ENCODE data around the gene TTC24. TPM values are rescaled to one million over a fixed set of nuclear protein-coding genes. Genes with fewer than 3 reads are reported as not detected.
A peak's percentile ranks its signal among the peaks of the same experiment; 100 is the strongest.
"Not testable (repeated sequence)": the region's sequence is repeated elsewhere in the genome, so short reads cannot be mapped to it uniquely, and the experiment has no call there.

Gene TTC24
- polyA plus RNA-seq, 3 donors from 2014 or later, result 0.40 to 1.1 (median 0.72) TPM

DNA sequence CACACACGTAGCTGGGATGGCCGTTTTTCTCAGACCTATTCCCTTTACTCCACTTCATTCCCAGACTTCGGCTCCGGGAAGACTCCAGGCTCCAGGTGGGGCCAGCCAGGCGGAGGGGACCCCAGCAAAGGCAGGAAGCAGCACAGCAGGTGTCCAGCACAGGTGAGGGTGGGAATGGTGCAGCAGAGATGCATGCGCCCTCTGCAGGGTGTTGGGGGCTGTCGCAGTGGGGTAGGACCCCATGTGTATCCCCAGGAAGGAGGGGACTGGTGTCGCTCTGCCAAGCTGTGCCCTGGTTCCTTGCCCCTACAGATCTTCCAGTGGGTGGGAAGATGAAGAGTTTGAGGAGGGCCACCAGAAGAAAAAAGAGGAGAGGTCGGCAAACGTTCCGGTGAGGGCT is 5.3 kb downstream of the TTC24 start:
- Mint-ChIP-seq H3K4me3 (no peak overlapping the region), H3K36me3 (no peaks in the 10 kb centered on the region), H3K9me3 (no peaks in the 10 kb centered on the region), H3K27me3 (ENCODE audit: low read depth in 3 of 3) (peaks cover 2 to 5% (median 2%) of the 10 kb centered on the region in 3 donors), H3K4me1 (peaks cover 12 to 13% of the 10 kb centered on the region in 2 donors), H3K27ac (no peak overlapping the region)
- no peak for DNase-seq

DNA sequence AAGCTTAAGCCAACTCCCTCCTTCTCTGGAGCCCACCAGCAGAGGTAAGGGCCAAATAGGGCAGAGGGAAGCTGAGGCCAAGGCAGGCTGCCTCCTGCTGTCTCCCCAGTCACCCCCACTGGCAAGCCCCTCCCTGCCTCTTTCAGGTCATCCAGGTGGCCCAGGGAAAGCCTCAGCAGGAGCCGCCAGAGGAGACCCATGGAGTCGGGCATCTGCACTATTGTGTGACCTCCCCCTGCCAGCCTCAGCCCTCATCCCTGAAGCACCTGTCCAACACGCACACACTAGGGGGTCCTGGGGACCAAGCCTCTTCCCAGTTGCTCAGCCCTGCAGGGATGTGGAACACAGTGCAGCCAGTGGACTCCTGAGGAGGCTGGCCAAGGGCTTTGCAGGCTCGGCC is 6.8 kb downstream of the TTC24 start:
- Mint-ChIP-seq H3K4me1 (peaks cover 11 to 19% of the 10 kb centered on the region in 2 donors), H3K27ac (no peak overlapping the region), H3K27me3 (ENCODE audit: low read depth in 3 of 3) (peaks cover 2 to 5% (median 2%) of the 10 kb centered on the region in 3 donors), H3K9me3 (no peaks in the 10 kb centered on the region), H3K4me3 (no peak overlapping the region), H3K36me3 (no peaks in the 10 kb centered on the region)
- no peak for DNase-seq

DNA sequence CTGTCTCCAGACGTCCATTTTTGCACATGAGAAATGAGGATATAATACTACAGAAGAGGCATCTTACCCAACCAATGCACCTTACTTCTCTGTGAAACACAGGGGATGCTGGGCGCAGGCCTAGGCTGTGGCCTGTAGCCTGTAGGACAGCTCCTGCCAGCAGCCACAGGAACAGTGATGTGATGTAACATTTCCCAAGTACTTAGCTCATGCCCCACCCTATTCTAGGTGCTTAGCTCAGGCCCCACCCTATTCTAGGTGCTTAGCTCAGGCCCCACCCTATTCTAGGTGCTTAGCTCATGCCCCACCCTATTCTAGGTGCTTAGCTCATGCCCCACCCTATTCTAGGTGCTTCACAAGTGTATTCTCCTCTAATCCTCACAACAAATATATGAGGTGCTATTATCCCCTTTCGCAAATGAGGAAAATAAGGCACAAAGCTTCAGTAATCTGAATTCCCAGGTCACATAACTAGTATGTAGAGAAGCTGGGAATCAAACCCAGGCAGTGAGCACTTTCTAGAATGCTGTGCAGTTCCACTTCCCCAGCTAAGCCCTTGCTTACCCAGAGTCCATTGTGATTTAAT is 7.5 kb downstream of the TTC24 start:
- H3K4me3 Mint-ChIP-seq, result no peak overlapping the region
- H3K27ac Mint-ChIP-seq, result no peak overlapping the region

DNA sequence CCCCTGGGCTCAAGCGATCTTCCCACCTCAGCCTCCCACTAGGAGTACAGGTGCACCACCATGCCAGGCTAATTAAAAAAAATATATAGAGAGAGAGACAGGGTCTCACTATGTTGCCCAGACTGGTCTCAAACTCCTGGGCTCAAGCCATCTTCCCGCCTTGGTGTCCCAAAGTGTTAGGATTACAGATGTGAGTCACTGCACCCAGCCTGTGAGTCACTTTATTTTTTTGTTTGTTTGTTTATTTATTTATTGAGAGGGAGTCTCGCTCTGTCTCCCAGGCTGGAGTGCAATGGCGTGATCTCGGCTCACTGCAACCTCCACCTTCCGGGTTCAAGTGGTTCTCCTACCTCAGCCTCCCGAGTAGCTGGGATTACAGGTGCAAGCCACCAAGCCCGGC is 8.4 kb downstream of the TTC24 start:
- DNase-seq; H3K36me3 Mint-ChIP-seq; H3K27me3 Mint-ChIP-seq (ENCODE audit: low read depth in 3 of 3); H3K4me3 Mint-ChIP-seq; H3K27ac Mint-ChIP-seq; H3K9me3 Mint-ChIP-seq: not testable (repeated sequence)
- peaks cover 21 to 25% of the 10 kb centered on the region in 2 donors for H3K4me1 Mint-ChIP-seq

More for the DNA sequence above, 7.5 kb downstream of the TTC24 start:
- H3K36me3 Mint-ChIP-seq, result no peaks in the 10 kb centered on the region
- H3K4me1 Mint-ChIP-seq, result peaks cover 13 to 19% of the 10 kb centered on the region in 2 donors
- no peaks in the 10 kb centered on the region for H3K9me3 Mint-ChIP-seq
- no peak for DNase-seq
- H3K27me3 Mint-ChIP-seq (ENCODE audit: low read depth in 3 of 3), result peaks cover 0 to 6% (median 3%) of the 10 kb centered on the region in 3 donors

- Mint-ChIP-seq H3K27ac (no peak overlapping the region), H3K4me3 (no peak overlapping the region), H3K4me1 (peaks cover 17 to 19% of the 10 kb centered on the region in 2 donors), H3K9me3 (no peaks in the 10 kb centered on the region), H3K27me3 (ENCODE audit: low read depth in 3 of 3) (peaks cover 0 to 2% (median 2%) of the 10 kb centered on the region in 3 donors), H3K36me3 (no peaks in the 10 kb centered on the region)
- no peak for DNase-seq
Observed at GRCh38 chr1:156589546-156589945, 10.0 kb downstream of the TTC24 start.

DNA sequence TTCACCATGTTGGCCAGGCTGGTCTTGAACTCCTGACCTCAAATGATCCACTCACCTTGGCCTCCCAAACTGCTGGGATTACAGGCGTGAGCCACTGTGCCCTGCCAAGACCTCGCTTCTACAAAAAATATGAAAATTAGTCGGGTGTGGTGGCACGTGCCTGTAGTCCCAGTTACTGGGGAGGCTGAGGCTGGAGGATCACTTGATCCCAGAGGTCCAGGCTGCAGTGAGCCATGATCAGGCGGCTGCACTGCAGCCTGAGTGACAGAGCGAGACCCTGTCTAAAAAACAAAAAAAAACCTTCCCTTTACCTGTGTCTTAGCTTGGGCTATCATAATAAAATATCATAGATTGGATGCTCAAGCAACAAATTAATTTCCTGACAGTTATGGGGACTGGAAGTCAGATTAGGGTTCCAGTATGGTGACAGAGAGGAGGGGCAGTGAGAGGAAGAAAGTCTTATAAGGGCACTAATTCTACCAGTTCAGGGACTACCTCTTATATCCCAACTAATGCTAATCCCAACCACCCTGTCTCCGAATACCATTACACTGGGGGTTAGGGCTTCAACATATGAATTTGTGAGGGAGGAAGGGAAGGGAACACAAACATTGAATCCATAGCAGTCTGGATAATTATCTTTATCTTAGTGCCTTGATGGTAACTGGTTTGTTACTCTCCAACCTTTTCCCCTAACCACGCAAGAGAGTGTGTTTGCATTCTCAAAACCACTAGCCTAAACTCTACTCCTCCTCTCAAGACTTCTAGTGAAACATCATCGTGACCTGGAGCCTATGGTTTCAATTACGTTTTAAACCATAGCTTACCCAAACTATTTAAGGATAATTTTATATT is 11.0 kb downstream of the TTC24 start:
- no peak for DNase-seq
- Mint-ChIP-seq H3K9me3 (no peaks in the 10 kb centered on the region), H3K27ac (peak overlapping the region; percentile 90 to 96 (median 94)), H3K36me3 (peaks cover 3 to 7% (median 6%) of the 10 kb centered on the region in 3 donors), H3K4me1 (peaks cover 17 to 21% of the 10 kb centered on the region in 2 donors), H3K27me3 (ENCODE audit: low read depth in 3 of 3) (peaks cover 2% of the 10 kb centered on the region in 3 donors), H3K4me3 (peak overlapping the region; percentile 88 to 93 (median 91))

DNA sequence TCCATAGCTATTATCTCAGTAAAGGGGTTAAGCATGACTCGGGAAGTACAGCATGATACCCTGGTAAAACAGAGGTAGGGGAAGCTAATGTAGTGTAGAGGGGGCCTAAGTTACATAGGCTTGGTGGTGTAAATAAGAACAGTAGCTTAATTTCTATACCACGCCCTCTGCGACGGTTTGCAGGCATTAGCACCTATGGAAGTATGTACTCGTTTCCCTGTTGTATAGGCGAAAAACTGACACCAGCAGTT is 11.6 kb downstream of the TTC24 start:
- H3K36me3 Mint-ChIP-seq, result peaks cover 3 to 8% (median 8%) of the 10 kb centered on the region in 3 donors
- DNase-seq, result no peak
- peaks cover 17 to 21% of the 10 kb centered on the region in 2 donors for H3K4me1 Mint-ChIP-seq
- peaks cover 2% of the 10 kb centered on the region in 3 donors for H3K27me3 Mint-ChIP-seq (ENCODE audit: low read depth in 3 of 3)
- H3K9me3 Mint-ChIP-seq, result no peaks in the 10 kb centered on the region
- peak overlapping the region; percentile 88 to 93 (median 91) for H3K4me3 Mint-ChIP-seq
- H3K27ac Mint-ChIP-seq, result peak overlapping the region; percentile 90 to 96 (median 94)

DNA sequence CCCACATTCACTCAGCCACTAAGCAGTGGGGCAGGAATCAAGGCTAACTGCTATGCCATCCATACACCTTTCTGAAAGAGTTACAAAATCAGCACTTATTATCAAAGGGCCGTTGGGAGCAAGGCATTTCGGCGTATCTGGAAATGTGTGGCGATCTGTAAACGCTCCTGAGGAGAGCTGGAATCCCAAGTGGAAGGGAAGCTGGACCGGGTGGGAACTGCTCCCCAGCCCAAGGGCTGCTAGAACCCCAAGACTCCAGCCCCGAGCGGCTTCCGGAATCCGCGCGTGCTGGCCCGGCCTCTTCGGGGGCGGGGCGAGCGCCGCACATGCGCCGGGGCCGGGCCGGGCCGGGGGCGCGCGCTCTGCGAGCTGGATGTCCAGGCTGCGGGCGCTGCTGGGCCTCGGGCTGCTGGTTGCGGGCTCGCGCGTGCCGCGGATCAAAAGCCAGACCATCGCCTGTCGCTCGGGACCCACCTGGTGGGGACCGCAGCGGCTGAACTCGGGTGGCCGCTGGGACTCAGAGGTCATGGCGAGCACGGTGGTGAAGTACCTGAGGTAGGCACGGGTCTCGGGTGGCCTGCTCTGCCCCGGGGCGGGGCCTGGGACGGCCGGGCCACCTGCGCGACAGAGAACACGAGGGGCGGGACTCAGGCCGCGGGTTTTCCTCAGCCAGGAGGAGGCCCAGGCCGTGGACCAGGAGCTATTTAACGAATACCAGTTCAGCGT is 12.1 kb downstream of the TTC24 start, which contains the start of gene NAXE:
Gene NAXE, plus strand, starts transcription at position 345 of the 726 bp plus-strand sequence. Its CDS starts 29 bp downstream, at position 374.
- H3K36me3 Mint-ChIP-seq, result peaks cover 3 to 11% (median 8%) of the 10 kb centered on the region in 3 donors
- no peaks in the 10 kb centered on the region for H3K9me3 Mint-ChIP-seq
- peak within 1 kb of the TSS; percentile 90 to 96 (median 94) for H3K27ac Mint-ChIP-seq
- DNase-seq, result peak; percentile 70 to 74 (median 74)
- H3K27me3 Mint-ChIP-seq (ENCODE audit: low read depth in 3 of 3), result peaks cover 2% of the 10 kb centered on the region in 3 donors
- H3K4me1 Mint-ChIP-seq, result peaks cover 17 to 21% of the 10 kb centered on the region in 2 donors
- H3K4me3 Mint-ChIP-seq, result peak within 1 kb of the TSS; percentile 88 to 93 (median 91)

DNA sequence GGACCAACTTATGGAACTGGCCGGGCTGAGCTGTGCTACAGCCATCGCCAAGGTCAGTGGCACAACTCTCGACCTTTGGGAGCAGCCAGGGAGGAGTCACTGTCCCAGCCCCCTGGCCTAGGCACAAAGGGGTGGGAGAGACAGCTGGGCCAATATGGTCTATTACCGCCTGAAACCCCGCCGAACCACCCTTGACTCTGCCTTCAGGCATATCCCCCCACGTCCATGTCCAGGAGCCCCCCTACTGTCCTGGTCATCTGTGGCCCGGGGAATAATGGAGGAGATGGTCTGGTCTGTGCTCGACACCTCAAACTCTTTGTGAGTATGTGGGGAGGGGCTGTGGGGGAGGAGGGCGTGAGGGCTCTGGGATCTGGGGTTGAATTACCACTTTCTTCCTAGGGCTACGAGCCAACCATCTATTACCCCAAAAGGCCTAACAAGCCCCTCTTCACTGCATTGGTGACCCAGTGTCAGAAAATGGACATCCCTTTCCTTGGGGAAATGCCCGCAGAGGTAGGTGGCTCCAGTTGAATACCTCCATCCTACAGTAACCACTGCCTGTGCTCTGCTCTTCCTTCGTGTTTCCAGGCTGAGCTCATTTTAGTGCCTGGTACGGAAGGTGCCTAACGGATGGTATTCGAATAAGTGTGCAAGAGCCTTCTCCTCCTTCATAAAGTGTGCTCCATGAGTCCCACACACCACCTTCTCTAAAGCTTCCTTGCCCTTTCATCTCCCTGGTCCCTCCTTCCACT is 12.8 kb downstream of the TTC24 start:
- Mint-ChIP-seq H3K4me3 (peak overlapping the region; percentile 88 to 93 (median 91)), H3K27ac (peak overlapping the region; percentile 57 to 90 (median 78)), H3K27me3 (ENCODE audit: low read depth in 3 of 3) (peaks cover 2% of the 10 kb centered on the region in 3 donors), H3K9me3 (no peaks in the 10 kb centered on the region), H3K4me1 (peaks cover 17 to 21% of the 10 kb centered on the region in 2 donors), H3K36me3 (peaks cover 3 to 18% (median 8%) of the 10 kb centered on the region in 3 donors)
- DNase-seq, result no peak

GRCh38 chr1:156592910-156593660 is 13.6 kb downstream of the TTC24 start:
- Mint-ChIP-seq H3K4me3 (peak overlapping the region; percentile 88 to 93 (median 91)), H3K27me3 (ENCODE audit: low read depth in 3 of 3) (peaks cover 2% of the 10 kb centered on the region in 3 donors), H3K27ac (peak overlapping the region; percentile 53 to 82 (median 70)), H3K36me3 (peaks cover 3 to 18% (median 8%) of the 10 kb centered on the region in 3 donors), H3K4me1 (peaks cover 17 to 21% of the 10 kb centered on the region in 2 donors), H3K9me3 (no peaks in the 10 kb centered on the region)
- no peak for DNase-seq

- Mint-ChIP-seq H3K36me3 (peaks cover 6 to 18% (median 8%) of the 10 kb centered on the region in 3 donors), H3K27ac (no peak overlapping the region), H3K4me1 (peaks cover 17 to 21% of the 10 kb centered on the region in 2 donors), H3K4me3 (peak overlapping the region in 1 of 5 donors; percentile 89), H3K27me3 (ENCODE audit: low read depth in 3 of 3) (peaks cover 2% of the 10 kb centered on the region in 3 donors), H3K9me3 (no peaks in the 10 kb centered on the region)
- DNase-seq, result no peak
Observed at GRCh38 chr1:156593661-156593989, 14.1 kb downstream of the TTC24 start.

DNA sequence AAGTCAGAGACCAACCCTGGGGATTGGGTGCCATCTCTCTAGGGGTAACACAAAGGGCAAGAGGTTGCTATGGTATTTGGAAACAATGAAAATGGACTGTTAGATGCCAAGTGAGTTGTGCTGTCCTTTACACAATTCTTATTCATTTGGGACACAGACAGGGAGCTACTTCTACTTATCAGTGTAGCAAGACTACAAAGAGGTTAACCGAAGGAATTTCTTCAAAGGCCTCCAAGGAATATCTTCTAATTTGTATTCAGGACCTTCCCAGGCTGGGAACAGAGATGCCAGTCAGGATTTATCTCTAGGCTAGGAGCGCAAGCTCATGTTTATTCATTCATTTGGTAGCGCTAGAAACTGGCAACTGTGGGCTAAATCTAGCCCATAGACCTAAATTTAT is 14.7 kb downstream of the TTC24 start:
- H3K9me3 Mint-ChIP-seq, result no peaks in the 10 kb centered on the region
- peaks cover 2% of the 10 kb centered on the region in 3 donors for H3K27me3 Mint-ChIP-seq (ENCODE audit: low read depth in 3 of 3)
- peak overlapping the region in 2 of 6 donors; percentile 21 to 39 for H3K27ac Mint-ChIP-seq
- H3K4me3 Mint-ChIP-seq, result peak overlapping the region in 1 of 5 donors; percentile 15
- no peak for DNase-seq
- peaks cover 8 to 18% (median 9%) of the 10 kb centered on the region in 3 donors for H3K36me3 Mint-ChIP-seq
- peaks cover 17 to 21% of the 10 kb centered on the region in 2 donors for H3K4me1 Mint-ChIP-seq

All from immature natural killer cell (primary cell).